ENCODE results near the gene CALY. TPM values are rescaled to one million over a fixed set of nuclear protein-coding genes. Genes with fewer than 3 reads are reported as not detected.
A peak's percentile ranks its signal among the peaks of the same experiment; 100 is the strongest.

Gene CALY
- total and polyA plus RNA-seq, 12 donors = 0.55 to 30.7 (median 12.4) TPM; not detected in 4

GRCh38 chr10:133338080-133339071 lies 1.7 kb upstream of the CALY start:
- peaks cover 9 to 11% of the 10 kb centered on the region in 2 donors for H3K4me1 ChIP-seq (replicated peaks in 1 of 2)
- H3K4me3 ChIP-seq = no peak overlapping the region
- DNase-seq = no peak
- no peaks in the 10 kb centered on the region for H3K9me3 ChIP-seq (replicated peaks in 1 of 3)
- intact Hi-C loops (cut with DNase I) = no loop called here
- no peak for TF ChIP-seq POLR2A (IDR thresholded peaks at IDR 0.05)
- no peak for TF ChIP-seq CTCF (IDR thresholded peaks at IDR 0.05)
- H3K27ac ChIP-seq = no peak overlapping the region
- peaks cover 25% of the 10 kb centered on the region for H3K27me3 ChIP-seq
- H3K36me3 ChIP-seq (replicated peaks in 1 of 2) = no peaks in the 10 kb centered on the region
- WGBS, 4 donors = 79 to 85% (median 83%) methylated on average over 10 of the region's 10 CpGs

GRCh38 chr10:133337370-133337725 lies 652 bp upstream of the CALY start:
- TF ChIP-seq CTCF (IDR thresholded peaks at IDR 0.05) = no peak
- TF ChIP-seq POLR2A (IDR thresholded peaks at IDR 0.05) = no peak
- Histone ChIP-seq H3K4me3 (no peak overlapping the region), H3K9me3 (replicated peaks in 1 of 3) (no peaks in the 10 kb centered on the region), H3K27me3 (peaks cover 22% of the 10 kb centered on the region), H3K27ac (no peak overlapping the region), H3K36me3 (replicated peaks in 1 of 2) (no peaks in the 10 kb centered on the region), H3K4me1 (replicated peaks in 1 of 2) (peaks cover 9 to 11% of the 10 kb centered on the region in 2 donors)
- WGBS, 4 donors = 62 to 84% (median 77%) methylated on average over 3 of the region's 3 CpGs
- DNase-seq = no peak
- intact Hi-C loops (cut with DNase I) = no loop called here

GRCh38 chr10:133336118-133336576 lies 549 bp downstream of the CALY start:
- H3K27ac ChIP-seq = peak overlapping the region in 1 of 5 donors; percentile 62
- no peaks in the 10 kb centered on the region for H3K36me3 ChIP-seq (replicated peaks in 1 of 2)
- WGBS, 4 donors = 4 to 20% (median 6%) methylated on average over 5 to 41 of the region's 41 CpGs
- H3K4me1 ChIP-seq (replicated peaks in 1 of 2) = peaks cover 9 to 11% of the 10 kb centered on the region in 2 donors
- no peak for TF ChIP-seq CTCF (IDR thresholded peaks at IDR 0.05)
- no peak for DNase-seq
- peaks cover 22% of the 10 kb centered on the region for H3K27me3 ChIP-seq
- H3K4me3 ChIP-seq = peak overlapping the region in 1 of 4 donors; percentile 54
- intact Hi-C loops (cut with DNase I) = no loop called here
- no peaks in the 10 kb centered on the region for H3K9me3 ChIP-seq (replicated peaks in 1 of 3)

- H3K36me3 ChIP-seq (replicated peaks in 1 of 2) = no peaks in the 10 kb centered on the region
- peak in 6 of 7 donors; percentile 46 to 91 (median 70) for DNase-seq
- peak overlapping the region in 1 of 4 donors; percentile 54 for H3K4me3 ChIP-seq
- TF ChIP-seq CTCF (IDR thresholded peaks at IDR 0.05) = no peak
- no peak for TF ChIP-seq POLR2A (IDR thresholded peaks at IDR 0.05)
- 0 to 3% (median 2%) methylated on average over 4 to 75 of the region's 75 CpGs; no CpG with 5 or more reads in 1 of the 4 donors for WGBS, 4 donors
- intact Hi-C loops (cut with DNase I) = no loop called here
- peaks cover 9 to 11% of the 10 kb centered on the region in 2 donors for H3K4me1 ChIP-seq (replicated peaks in 1 of 2)
- H3K27me3 ChIP-seq = peaks cover 22% of the 10 kb centered on the region
- H3K9me3 ChIP-seq (replicated peaks in 1 of 3) = no peaks in the 10 kb centered on the region
- peak overlapping the region in 1 of 5 donors; percentile 62 for H3K27ac ChIP-seq
Measured at GRCh38 chr10:133335246-133336117, 1.2 kb downstream of the CALY start.
